Activated T-helper 1 cell treated with anti-CD3 and anti-CD28 coated beads, Interleukin-12 subunit alpha, Interleukin-12 subunit beta, Interleukin-2, Interleukin-4 antibody, amounts not matched to agents 30 ng/mL and 10 ng/mL and 1 ng/mL, durations not matched to agents 14 hours and 24 hours and 36 hours (primary cell): ENCODE data around the gene SLIT3. TPM values are rescaled to one million over a fixed set of nuclear protein-coding genes. Genes with fewer than 3 reads are reported as not detected.

Experiments
- DNase-seq: peaks from one replicate; pipeline ENCODE4 v3.0.0; 2021; ENCODE audit warnings: low spot score
- H3K27ac Mint-ChIP-seq: one replicate; pipeline ENCODE4 v1.8.0; 2021; ENCODE audit warnings: mild to moderate bottlenecking, mixed read lengths
- H3K27me3 Mint-ChIP-seq: one replicate; pipeline ENCODE4 v1.8.0; 2022; ENCODE audit warnings: mild to moderate bottlenecking, moderate library complexity, mixed read lengths; ENCODE audit not compliant: insufficient read depth
- H3K36me3 Mint-ChIP-seq: one replicate; pipeline ENCODE4 v1.8.0; 2021; ENCODE audit warnings: low read depth, mixed read lengths
- H3K4me1 Mint-ChIP-seq: one replicate; pipeline ENCODE4 v1.8.0; 2021; ENCODE audit warnings: low read depth, mixed read lengths
- H3K4me3 Mint-ChIP-seq: one replicate; pipeline ENCODE4 v1.8.0; 2021; ENCODE audit warnings: mild to moderate bottlenecking, moderate library complexity, mixed read lengths
- H3K9me3 Mint-ChIP-seq: one replicate; pipeline ENCODE4 v1.8.0; 2021; ENCODE audit warnings: mixed read lengths
- intact Hi-C: fragments of 100-400 bp; cut with micrococcal nuclease; formaldehyde crosslinking; loops from one replicate; pipeline ENCODE4 v1.15.1; 2024
- total RNA-seq: library from RNA; stranded (reverse); gene quantifications from 2 replicates; pipeline ENCODE4 v1.2.3, GENCODE V29; 2022

Gene SLIT3
- total RNA-seq, 1 donor from 2014 or later, result 0.03 TPM

- Mint-ChIP-seq H3K4me1 (no peaks in the 10 kb centered on the region), H3K9me3 (no peaks in the 10 kb centered on the region), H3K4me3 (no peak overlapping the region), H3K36me3 (no peaks in the 10 kb centered on the region), H3K27ac (no peak overlapping the region), H3K27me3 (peaks cover 2% of the 10 kb centered on the region)
- DNase-seq, result no peak
- intact Hi-C loops, result no loop called here
Measured at GRCh38 chr5:169250887-169251286, 50.1 kb downstream of the SLIT3 start.

- Mint-ChIP-seq H3K36me3 (no peaks in the 10 kb centered on the region), H3K9me3 (no peaks in the 10 kb centered on the region)
Measured at GRCh38 chr5:169248996-169249395, 51.9 kb downstream of the SLIT3 start.

GRCh38 chr5:169248550-169248949, 52.4 kb downstream of the SLIT3 start:
- H3K4me1 Mint-ChIP-seq, result no peaks in the 10 kb centered on the region
- no peaks in the 10 kb centered on the region for H3K36me3 Mint-ChIP-seq

More at GRCh38 chr5:169248996-169249395, 51.9 kb downstream of the SLIT3 start:
- intact Hi-C loops, result no loop called here
- DNase-seq, result no peak
- Mint-ChIP-seq H3K27me3 (peaks cover 2% of the 10 kb centered on the region), H3K27ac (no peak overlapping the region), H3K4me3 (no peak overlapping the region), H3K4me1 (no peaks in the 10 kb centered on the region)

GRCh38 chr5:169244812-169245211, 56.1 kb downstream of the SLIT3 start:
- peaks cover 2% of the 10 kb centered on the region for H3K27me3 Mint-ChIP-seq
- peaks cover 4% of the 10 kb centered on the region for H3K9me3 Mint-ChIP-seq
- no peaks in the 10 kb centered on the region for H3K36me3 Mint-ChIP-seq
- DNase-seq, result no peak
- no peak overlapping the region for H3K4me3 Mint-ChIP-seq
- H3K4me1 Mint-ChIP-seq, result no peaks in the 10 kb centered on the region
- H3K27ac Mint-ChIP-seq, result no peak overlapping the region
- intact Hi-C loops, result no loop called here

More at GRCh38 chr5:169248550-169248949, 52.4 kb downstream of the SLIT3 start:
- peaks cover 2% of the 10 kb centered on the region for H3K27me3 Mint-ChIP-seq
- H3K27ac Mint-ChIP-seq, result no peak overlapping the region
- H3K9me3 Mint-ChIP-seq, result no peaks in the 10 kb centered on the region
- intact Hi-C loops, result no loop called here
- H3K4me3 Mint-ChIP-seq, result no peak overlapping the region
- DNase-seq, result no peak

GRCh38 chr5:169243651-169244422, 57.1 kb downstream of the SLIT3 start:
- Mint-ChIP-seq H3K4me3 (no peak overlapping the region), H3K9me3 (peaks cover 4% of the 10 kb centered on the region), H3K36me3 (no peaks in the 10 kb centered on the region), H3K27ac (no peak overlapping the region), H3K27me3 (peaks cover 4% of the 10 kb centered on the region), H3K4me1 (no peaks in the 10 kb centered on the region)
- intact Hi-C loops, result no loop called here
- DNase-seq, result no peak

GRCh38 chr5:169242849-169243186, 58.1 kb downstream of the SLIT3 start:
- Mint-ChIP-seq H3K4me1 (no peaks in the 10 kb centered on the region), H3K36me3 (no peaks in the 10 kb centered on the region), H3K27ac (no peak overlapping the region), H3K9me3 (peaks cover 4% of the 10 kb centered on the region), H3K4me3 (no peak overlapping the region), H3K27me3 (peaks cover 5% of the 10 kb centered on the region)
- intact Hi-C loops, result no loop called here
- DNase-seq, result no peak

- Mint-ChIP-seq H3K9me3 (peaks cover 4% of the 10 kb centered on the region), H3K36me3 (no peaks in the 10 kb centered on the region), H3K4me3 (no peak overlapping the region), H3K27ac (no peak overlapping the region), H3K27me3 (peaks cover 5% of the 10 kb centered on the region), H3K4me1 (no peaks in the 10 kb centered on the region)
- intact Hi-C loops, result no loop called here
- no peak for DNase-seq
Measured at GRCh38 chr5:169242175-169242848, 58.6 kb downstream of the SLIT3 start.

GRCh38 chr5:169229342-169229892, 71.5 kb downstream of the SLIT3 start:
- intact Hi-C loops, result no loop called here
- peaks cover 2% of the 10 kb centered on the region for H3K27me3 Mint-ChIP-seq
- no peaks in the 10 kb centered on the region for H3K4me1 Mint-ChIP-seq
- H3K9me3 Mint-ChIP-seq, result no peaks in the 10 kb centered on the region
- H3K4me3 Mint-ChIP-seq, result no peak overlapping the region
- no peak for DNase-seq
- H3K27ac Mint-ChIP-seq, result no peak overlapping the region
- H3K36me3 Mint-ChIP-seq, result no peaks in the 10 kb centered on the region

- Mint-ChIP-seq H3K36me3 (no peaks in the 10 kb centered on the region), H3K4me1 (no peaks in the 10 kb centered on the region), H3K27ac (peak overlapping the region; percentile 4), H3K4me3 (no peak overlapping the region), H3K27me3 (peaks cover 5% of the 10 kb centered on the region), H3K9me3 (no peaks in the 10 kb centered on the region)
- intact Hi-C loops, result no loop called here
- DNase-seq, result no peak
Measured at GRCh38 chr5:169226895-169227294, 74.0 kb downstream of the SLIT3 start.

- Mint-ChIP-seq H3K4me1 (no peaks in the 10 kb centered on the region), H3K36me3 (no peaks in the 10 kb centered on the region), H3K27ac (no peak overlapping the region), H3K9me3 (no peaks in the 10 kb centered on the region), H3K27me3 (peaks cover 5% of the 10 kb centered on the region), H3K4me3 (no peak overlapping the region)
- intact Hi-C loops, result no loop called here
- DNase-seq, result no peak
Measured at GRCh38 chr5:169225830-169226356, 75.0 kb downstream of the SLIT3 start.

- no peaks in the 10 kb centered on the region for H3K36me3 Mint-ChIP-seq
- H3K27ac Mint-ChIP-seq, result no peak overlapping the region
- no peak for DNase-seq
- no peaks in the 10 kb centered on the region for H3K9me3 Mint-ChIP-seq
- H3K4me1 Mint-ChIP-seq, result no peaks in the 10 kb centered on the region
- intact Hi-C loops, result no loop called here
- peaks cover 5% of the 10 kb centered on the region for H3K27me3 Mint-ChIP-seq
- no peak overlapping the region for H3K4me3 Mint-ChIP-seq
Measured at GRCh38 chr5:169223595-169223953, 77.4 kb downstream of the SLIT3 start.

GRCh38 chr5:169222934-169223594, 77.9 kb downstream of the SLIT3 start:
- Mint-ChIP-seq H3K9me3 (no peaks in the 10 kb centered on the region), H3K36me3 (no peaks in the 10 kb centered on the region), H3K27ac (no peak overlapping the region), H3K4me1 (no peaks in the 10 kb centered on the region), H3K27me3 (peaks cover 5% of the 10 kb centered on the region), H3K4me3 (no peak overlapping the region)
- no peak for DNase-seq
- intact Hi-C loops, result no loop called here

- H3K27me3 Mint-ChIP-seq, result peaks cover 3% of the 10 kb centered on the region
- intact Hi-C loops, result no loop called here
- no peak overlapping the region for H3K27ac Mint-ChIP-seq
- H3K4me1 Mint-ChIP-seq, result no peaks in the 10 kb centered on the region
- no peak overlapping the region for H3K4me3 Mint-ChIP-seq
- H3K9me3 Mint-ChIP-seq, result no peaks in the 10 kb centered on the region
- no peaks in the 10 kb centered on the region for H3K36me3 Mint-ChIP-seq
- DNase-seq, result no peak
Measured at GRCh38 chr5:169221519-169221918, 79.4 kb downstream of the SLIT3 start.
